HTERT RPE-1 (cell line): ENCODE data around the gene UBA3.

Experiments
- in situ Hi-C: fragments of 300-500 bp; cut with MboI; formaldehyde crosslinking; loops from 4 replicates; pipeline ENCODE4 v1.14.3; 2020; ENCODE audit warnings: low sequenced_read_pairs

The UBA3 gene

GRCh38 chr3:69013253-69014021 lies 66.7 kb downstream of the UBA3 start, which contains the start of gene EOGT:
Gene EOGT (minus strand): TSS chr3:69013684. CDS start chr3:69009846, 3,838 bp downstream.
- in situ Hi-C loops = no loop called here

GRCh38 chr3:69012800-69013252 lies 67.3 kb downstream of the UBA3 start:
- in situ Hi-C loops = no loop called here

- in situ Hi-C loops = no loop called here
Observed at GRCh38 chr3:69012100-69012799, 67.9 kb downstream of the UBA3 start.

- in situ Hi-C loops = no loop called here
Observed at GRCh38 chr3:69011096-69011730, 69.0 kb downstream of the UBA3 start.

GRCh38 chr3:69009559-69010410 lies 70.4 kb downstream of the UBA3 start:
- in situ Hi-C loops = no loop called here

- in situ Hi-C loops = no loop called here
Observed at GRCh38 chr3:69008980-69009379, 71.2 kb downstream of the UBA3 start.

GRCh38 chr3:69005791-69006482 lies 74.2 kb downstream of the UBA3 start:
- in situ Hi-C loops = no loop called here

GRCh38 chr3:69005071-69005790 lies 74.9 kb downstream of the UBA3 start:
- in situ Hi-C loops = no loop called here
